ENCODE measurements around the gene HRG.

- TF ChIP-seq GATA2 (IDR thresholded peaks at IDR 0.05; ENCODE audit: insufficient read depth, insufficient read length, low read depth, low read length), result no peak
- TF ChIP-seq CTCF (IDR thresholded peaks at IDR 0.05; ENCODE audit: extremely low read depth in 1 of 2, insufficient read depth in 1 of 2, low read depth in 1 of 2, low read length in 2 of 2), result no peak
Observed at GRCh38 chr3:186668426-186668825, 2.6 kb downstream of the HRG start.

All from endothelial cell of umbilical vein (primary cell).